HG02884 (cell line): ENCODE results near the gene DSCAM.
"Not testable (repeated sequence)": the region's sequence is repeated elsewhere in the genome, so short reads cannot be mapped to it uniquely, and the experiment has no call there.

Experiments
- ATAC-seq: cut with Tn5 transposase; IDR thresholded peaks from one replicate; pipeline ENCODE4 v1.9.1; 2021; ENCODE audit warnings: mild to moderate bottlenecking, moderate library complexity; ENCODE audit not compliant: unreplicated experiment

The DSCAM gene

GRCh38 chr21:40474513-40474912, 372.4 kb downstream of the DSCAM start:
- ATAC-seq, result no peak

GRCh38 chr21:40472013-40472412, 374.9 kb downstream of the DSCAM start:
- no peak for ATAC-seq

- no peak for ATAC-seq
Measured at GRCh38 chr21:40471103-40471502, 375.9 kb downstream of the DSCAM start.

- no peak for ATAC-seq
Measured at GRCh38 chr21:40466893-40467483, 380.0 kb downstream of the DSCAM start.

- ATAC-seq, result no peak
Measured at GRCh38 chr21:40465382-40465781, 381.6 kb downstream of the DSCAM start.

- ATAC-seq, result no peak
Measured at GRCh38 chr21:40463176-40463575, 383.8 kb downstream of the DSCAM start.

GRCh38 chr21:40461008-40461407, 385.9 kb downstream of the DSCAM start:
- ATAC-seq, result no peak

GRCh38 chr21:40457741-40458140, 389.2 kb downstream of the DSCAM start:
- no peak for ATAC-seq

GRCh38 chr21:40454057-40454456, 392.9 kb downstream of the DSCAM start:
- ATAC-seq, result no peak

- ATAC-seq, result no peak
Measured at GRCh38 chr21:40453183-40453582, 393.8 kb downstream of the DSCAM start.

- no peak for ATAC-seq
Measured at GRCh38 chr21:40452548-40452947, 394.4 kb downstream of the DSCAM start.

GRCh38 chr21:40447016-40447415, 399.9 kb downstream of the DSCAM start:
- ATAC-seq, result no peak

GRCh38 chr21:40445349-40445921, 401.5 kb downstream of the DSCAM start:
- ATAC-seq, result no peak

GRCh38 chr21:40439581-40439980, 407.4 kb downstream of the DSCAM start:
- ATAC-seq, result not testable (repeated sequence)

- no peak for ATAC-seq
Measured at GRCh38 chr21:40438616-40439015, 408.3 kb downstream of the DSCAM start.

- ATAC-seq, result no peak
Measured at GRCh38 chr21:40436261-40436660, 410.7 kb downstream of the DSCAM start.

- ATAC-seq, result no peak
Measured at GRCh38 chr21:40433538-40433937, 413.4 kb downstream of the DSCAM start.

GRCh38 chr21:40425981-40426380, 421.0 kb downstream of the DSCAM start:
- ATAC-seq, result no peak

GRCh38 chr21:40422896-40423635, 423.9 kb downstream of the DSCAM start:
- ATAC-seq, result no peak

- no peak for ATAC-seq
Measured at GRCh38 chr21:40421121-40421520, 425.8 kb downstream of the DSCAM start.

- ATAC-seq, result no peak
Measured at GRCh38 chr21:40416572-40416971, 430.4 kb downstream of the DSCAM start.

- ATAC-seq, result no peak
Measured at GRCh38 chr21:40408561-40408960, 438.4 kb downstream of the DSCAM start.
